GM12878 (cell line): ENCODE data around the gene TMEM109. TPM values are rescaled to one million over a fixed set of nuclear protein-coding genes. Genes with fewer than 3 reads are reported as not detected.

Experiments used
- ATAC-seq: fragments of 200-7000 bp; cut with Tn5 transposase; 3 replicates; pipeline ENCODE4 v1.9.1; 2020; ENCODE audit warnings: mild to moderate bottlenecking, moderate library complexity
- BruUV-seq: library from RNA; stranded (reverse); fragments of 400-500 nt; replicated peaks from 2 replicates; lab custom pipeline; 2021; lab: Mats Ljungman, UMichigan
- CTCF ChIA-PET: fragments of 300-600 bp; sonication (Branson Sonifier 250); formaldehyde crosslinking; extraction: SDS; loops from one replicate; lab custom pipeline; 2021; ENCODE audit warnings: inconsistent platforms; lab: Yijun Ruan, JAX
- POLR2A ChIA-PET: fragments of 350-600 bp; formaldehyde crosslinking; extraction: SDS; loops from one replicate; lab custom pipeline; 2021; ENCODE audit warnings: inconsistent platforms; lab: Charles Lee
- RAD21 ChIA-PET: fragments of 300-600 bp; sonication (Branson Sonifier 250); formaldehyde crosslinking; loops from one replicate; lab custom pipeline; 2023; ENCODE audit warnings: antibody characterized with exemption; ENCODE audit not compliant: unreplicated experiment; lab: Charles Lee
- SMC1A ChIA-PET: fragments of 300-600 bp; sonication (Branson Sonifier 250); formaldehyde crosslinking; loops from one replicate; lab custom pipeline; 2023; ENCODE audit not compliant: unreplicated experiment, uncharacterized antibody; lab: Charles Lee
- DNase-seq: peaks from one replicate; pipeline ENCODE4 v3.0.0-alpha.2; 2011; ENCODE audit warnings: low read depth, low spot score
- FAIRE-seq: peaks from 3 replicates; lab custom pipeline; 2011; peaks lifted over from hg19 to GRCh38; lab: Jason Lieb, UNC
- H2AFZ ChIP-seq: 2 replicates; pipeline ENCODE4 v1.6.0; 2011; ENCODE audit warnings: low read depth, low read length, control low read depth; ENCODE audit not compliant: control insufficient read depth
- H3K27ac ChIP-seq: 2 replicates; pipeline ENCODE4 v1.5.1; 2011; ENCODE audit warnings: control low read depth; ENCODE audit not compliant: control insufficient read depth, insufficient read depth
- H3K27me3 ChIP-seq, 2 experiments: replicated peaks in 1 of 2; 2 replicates each; pipeline versions ENCODE4 v1.6.0 to v1.6.1; 2011; ENCODE audit warnings: low read length in 1 of 2; ENCODE audit not compliant: control insufficient read depth in 2 of 2, insufficient read depth in 2 of 2
- H3K36me3 ChIP-seq, 2 experiments: 2 replicates each; pipeline ENCODE4 v1.5.1; 2011; ENCODE audit warnings: low read length in 1 of 2; ENCODE audit not compliant: control insufficient read depth in 2 of 2, insufficient read depth in 2 of 2
- H3K4me1 ChIP-seq: 2 replicates; pipeline ENCODE4 v1.6.1; 2011; ENCODE audit warnings: mild to moderate bottlenecking, low read length, moderate library complexity, mixed read lengths; ENCODE audit not compliant: control insufficient read depth, insufficient read depth
- H3K4me2 ChIP-seq: 2 replicates; pipeline ENCODE4 v1.6.0; 2011; ENCODE audit warnings: control low read depth; ENCODE audit not compliant: control insufficient read depth, insufficient read depth
- H3K4me3 ChIP-seq: fragments of 200-600 bp; sonication (generic); 2 replicates; pipeline ENCODE4 v1.5.1; 2016
- H3K79me2 ChIP-seq: 2 replicates; pipeline ENCODE4 v1.6.0; 2011; ENCODE audit warnings: low read length; ENCODE audit not compliant: control insufficient read depth, insufficient read depth
- H3K9ac ChIP-seq: 2 replicates; pipeline ENCODE4 v1.8.0; 2011; ENCODE audit warnings: low read length, control low read depth, mixed read lengths; ENCODE audit not compliant: control insufficient read depth, insufficient read depth
- H3K9me3 ChIP-seq: replicated peaks from 3 replicates; pipeline ENCODE4 v1.5.1; 2011; ENCODE audit warnings: mild to moderate bottlenecking, low read length; ENCODE audit not compliant: control insufficient read depth, insufficient read depth
- H4K20me1 ChIP-seq: 2 replicates; pipeline ENCODE4 v1.6.0; 2011; ENCODE audit not compliant: control insufficient read depth, insufficient read depth
- JUNB ChIP-seq: IDR thresholded peaks from 2 replicates; pipeline ENCODE4 v1.6.1; 2016; ENCODE audit warnings: antibody characterized with exemption, mild to moderate bottlenecking
- NBN ChIP-seq: fragments of 450-650 bp; IDR thresholded peaks from 2 replicates; pipeline ENCODE4 v1.6.1; 2016
- NR2C2 ChIP-seq: IDR thresholded peaks from 2 replicates; pipeline ENCODE4 v1.6.1; 2011; ENCODE audit warnings: borderline replicate concordance, low read depth; ENCODE audit not compliant: control insufficient read depth, insufficient read length
- POLR2A ChIP-seq: IDR thresholded peaks from 2 replicates; pipeline ENCODE4 v1.6.1; 2011; ENCODE audit warnings: low read depth, mild to moderate bottlenecking, low read length
- POLR2AphosphoS2 ChIP-seq: IDR thresholded peaks from 2 replicates; pipeline ENCODE4 v1.6.1; 2011; ENCODE audit warnings: low read depth, mild to moderate bottlenecking, low read length, improper control_type of control experiment, moderate library complexity
- SIN3A ChIP-seq: IDR thresholded peaks from 2 replicates; pipeline ENCODE4 v1.6.1; 2012; ENCODE audit warnings: low read depth, low read length, improper control_type of control experiment
- SMAD5 ChIP-seq: IDR thresholded peaks from 2 replicates; pipeline ENCODE4 v1.6.1; 2016; ENCODE audit warnings: antibody characterized with exemption, low read depth
- SP1 ChIP-seq: IDR thresholded peaks from one replicate; pipeline ENCODE4 v1.6.1; 2011; ENCODE audit warnings: low read depth, low read length
- ZBED1 ChIP-seq: IDR thresholded peaks from 2 replicates; pipeline ENCODE4 v1.6.1; 2016; ENCODE audit warnings: borderline replicate concordance
- ZBTB40 ChIP-seq: fragments of 450-650 bp; IDR thresholded peaks from 2 replicates; pipeline ENCODE4 v1.6.1; 2016; ENCODE audit warnings: mild to moderate bottlenecking, moderate library complexity, borderline replicate concordance
- WGBS: methylation state at CpG from one replicate; pipeline ENCODE4 v1.1.6; 2016; ENCODE audit warnings: low lambda C conversion rate; ENCODE audit not compliant: insufficient replicate concordance, insufficient coverage; ENCODE audit errors: missing lambda C conversion rate; 5-methylcytosine and 5-hydroxymethylcytosine counted together
- in situ Hi-C: fragments of 300-500 bp; cut with MboI; formaldehyde crosslinking; loops from 9 replicates; pipeline ENCODE4 v1.14.3; 2018; ENCODE audit warnings: mixed read lengths
- intact Hi-C: fragments of 100-400 bp; cut with micrococcal nuclease; formaldehyde crosslinking; loops from one replicate; pipeline ENCODE4 v1.14.2; 2022; ENCODE audit not compliant: unreplicated experiment
- polyA plus RNA-seq, 11 experiments: library from polyadenylated mRNA; depleted of rRNA in 4 of 11; unstranded in 6 of 11; stranded (reverse) in 5 of 11; fragments of >200 nt; fragmentation: Nextera tagmentation in 4 of 11; fragmentation: Illumina TruSeq in 1 of 11; extraction: Ambion mirVana in 4 of 11; extraction: Trizol in 1 of 11; gene quantifications; 1 replicate in 1 of 11; 2 replicates in 10 of 11; pipeline versions ENCODE4 v1.2.1 to v1.2.3, GENCODE V29; 2011 to 2016; ENCODE audit warnings: inconsistent platforms in 2 of 11, missing spikeins in 2 of 11, low read depth in 1 of 11
- total RNA-seq, 4 experiments: library from RNA; depleted of rRNA in 3 of 4; stranded (reverse); fragments of >200 nt in 3 of 4; fragmentation: Illumina TruSeq in 1 of 4; extraction: Trizol in 1 of 4; gene quantifications; 2 replicates each; pipeline versions ENCODE4 v1.2.1 to v1.2.3, GENCODE V29; 2013 to 2021

Gene TMEM109
- total and polyA plus RNA-seq, 10 of the 15 experiments (the other 5 are each of a cell fraction or from before 2014, with no cell fraction given): 21.9 to 199 (median 85.2) TPM

- Histone ChIP-seq H4K20me1 (no peaks in the 10 kb centered on the region), H3K9me3 (no peaks in the 10 kb centered on the region), H3K79me2 (no peaks in the 10 kb centered on the region), H3K36me3 (no peaks in the 10 kb centered on the region), H3K27me3 (no peaks in the 10 kb centered on the region), H3K4me2 (no peak overlapping the region), H2AFZ (no peak overlapping the region), H3K27ac (no peak overlapping the region), H3K4me3 (no peak overlapping the region), H3K9ac (no peak overlapping the region), H3K4me1 (no peaks in the 10 kb centered on the region)
- FAIRE-seq (no peak), ATAC-seq (no peak), DNase-seq (no peak)
- POLR2A ChIA-PET: no interaction called here
- no TSS peak for BruUV-seq
- TF ChIP-seq ZBED1: no peak
- TF ChIP-seq SMAD5: no peak
- TF ChIP-seq NR2C2: no peak
- no peak for TF ChIP-seq ZBTB40
- TF ChIP-seq SIN3A: no peak
- no peak for TF ChIP-seq POLR2AphosphoS2
- no peak for TF ChIP-seq POLR2A
- no peak for TF ChIP-seq NBN
- TF ChIP-seq SP1: no peak
- TF ChIP-seq JUNB: no peak
- SMC1A ChIA-PET: interaction anchor here (1.2 to 1.3 kb wide), 2 partner anchors 9 to 18 kb away, joined by 3 to 4 read pairs; no protein-coding TSS in a partner anchor
- in situ Hi-C loops: no loop called here
- 61% methylated on average over 7 of the region's 7 CpGs for whole genome bisulfite sequencing
- RAD21 ChIA-PET: interaction anchor here (1.8 kb wide), 1 partner anchor 38 kb away, joined by 7 read pairs; no protein-coding TSS in a partner anchor
- intact Hi-C loops: no loop called here
- CTCF ChIA-PET: interaction anchor here (0.9 to 1.6 kb wide), 3 partner anchors 18 to 168 kb away, joined by 3 to 4 read pairs (median 3); no protein-coding TSS in a partner anchor
These were observed 44.5 kb upstream of the TMEM109 start for GRCh38 chr11:60869451-60869825.
